BE2C (cell line): ENCODE data around the gene CBR1.

Source experiments
- DNase-seq: peaks from one replicate; pipeline ENCODE4 v3.0.0-alpha.2; 2020
- H3K27me3 ChIP-seq: fragments of 250-450 bp; sonication (Bioruptor Pico); 2 replicates; pipeline ENCODE4 v1.5.1; 2020; ENCODE audit warnings: mild to moderate bottlenecking
- H3K36me3 ChIP-seq: fragments of 250-450 bp; sonication (Bioruptor Pico); 2 replicates; pipeline ENCODE4 v1.5.1; 2020; ENCODE audit warnings: mild to moderate bottlenecking
- H3K4me1 ChIP-seq: fragments of 250-450 bp; sonication (Bioruptor Pico); 2 replicates; pipeline ENCODE4 v1.5.1; 2020
- H3K4me3 ChIP-seq: 2 replicates; pipeline ENCODE4 v1.5.1; 2011; ENCODE audit warnings: low read depth, low read length
- H3K9me3 ChIP-seq: fragments of 250-450 bp; sonication (Bioruptor Pico); 2 replicates; pipeline ENCODE4 v1.5.1; 2020
- TF ChIP-seq, protein P1 (sequence below): IDR thresholded peaks from 2 replicates; pipeline ENCODE4 v1.5.1; 2012; ENCODE audit warnings: mild to moderate bottlenecking, low read depth, low read length

Gene CBR1

DNA sequence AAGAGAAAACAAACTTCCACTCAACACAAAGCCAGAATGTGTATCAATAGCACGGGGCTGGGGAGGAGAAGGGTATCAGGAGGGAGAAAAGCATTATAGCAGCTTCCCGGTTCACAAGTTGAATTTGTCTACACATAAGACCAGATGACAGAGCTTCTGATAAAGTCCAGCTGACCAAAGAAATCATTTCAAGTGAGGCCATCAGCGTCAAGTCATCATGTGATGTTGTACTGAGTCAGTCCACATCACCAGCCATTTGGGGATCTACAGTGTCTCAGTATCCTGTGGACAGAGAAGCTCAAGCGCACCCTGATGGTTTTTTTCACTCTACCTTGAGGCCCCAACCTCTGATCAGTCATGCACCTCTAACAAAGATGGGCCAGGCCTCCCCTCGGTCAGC, 42.5 kb upstream of the CBR1 start:
- no peaks in the 10 kb centered on the region for H3K9me3 ChIP-seq
- DNase-seq, result no peak
- no peaks in the 10 kb centered on the region for H3K27me3 ChIP-seq
- TF ChIP-seq, protein P1, sequence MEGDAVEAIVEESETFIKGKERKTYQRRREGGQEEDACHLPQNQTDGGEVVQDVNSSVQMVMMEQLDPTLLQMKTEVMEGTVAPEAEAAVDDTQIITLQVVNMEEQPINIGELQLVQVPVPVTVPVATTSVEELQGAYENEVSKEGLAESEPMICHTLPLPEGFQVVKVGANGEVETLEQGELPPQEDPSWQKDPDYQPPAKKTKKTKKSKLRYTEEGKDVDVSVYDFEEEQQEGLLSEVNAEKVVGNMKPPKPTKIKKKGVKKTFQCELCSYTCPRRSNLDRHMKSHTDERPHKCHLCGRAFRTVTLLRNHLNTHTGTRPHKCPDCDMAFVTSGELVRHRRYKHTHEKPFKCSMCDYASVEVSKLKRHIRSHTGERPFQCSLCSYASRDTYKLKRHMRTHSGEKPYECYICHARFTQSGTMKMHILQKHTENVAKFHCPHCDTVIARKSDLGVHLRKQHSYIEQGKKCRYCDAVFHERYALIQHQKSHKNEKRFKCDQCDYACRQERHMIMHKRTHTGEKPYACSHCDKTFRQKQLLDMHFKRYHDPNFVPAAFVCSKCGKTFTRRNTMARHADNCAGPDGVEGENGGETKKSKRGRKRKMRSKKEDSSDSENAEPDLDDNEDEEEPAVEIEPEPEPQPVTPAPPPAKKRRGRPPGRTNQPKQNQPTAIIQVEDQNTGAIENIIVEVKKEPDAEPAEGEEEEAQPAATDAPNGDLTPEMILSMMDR, result no peak
- no peak overlapping the region for H3K4me3 ChIP-seq
- H3K4me1 ChIP-seq, result no peaks in the 10 kb centered on the region
- no peaks in the 10 kb centered on the region for H3K36me3 ChIP-seq

DNA sequence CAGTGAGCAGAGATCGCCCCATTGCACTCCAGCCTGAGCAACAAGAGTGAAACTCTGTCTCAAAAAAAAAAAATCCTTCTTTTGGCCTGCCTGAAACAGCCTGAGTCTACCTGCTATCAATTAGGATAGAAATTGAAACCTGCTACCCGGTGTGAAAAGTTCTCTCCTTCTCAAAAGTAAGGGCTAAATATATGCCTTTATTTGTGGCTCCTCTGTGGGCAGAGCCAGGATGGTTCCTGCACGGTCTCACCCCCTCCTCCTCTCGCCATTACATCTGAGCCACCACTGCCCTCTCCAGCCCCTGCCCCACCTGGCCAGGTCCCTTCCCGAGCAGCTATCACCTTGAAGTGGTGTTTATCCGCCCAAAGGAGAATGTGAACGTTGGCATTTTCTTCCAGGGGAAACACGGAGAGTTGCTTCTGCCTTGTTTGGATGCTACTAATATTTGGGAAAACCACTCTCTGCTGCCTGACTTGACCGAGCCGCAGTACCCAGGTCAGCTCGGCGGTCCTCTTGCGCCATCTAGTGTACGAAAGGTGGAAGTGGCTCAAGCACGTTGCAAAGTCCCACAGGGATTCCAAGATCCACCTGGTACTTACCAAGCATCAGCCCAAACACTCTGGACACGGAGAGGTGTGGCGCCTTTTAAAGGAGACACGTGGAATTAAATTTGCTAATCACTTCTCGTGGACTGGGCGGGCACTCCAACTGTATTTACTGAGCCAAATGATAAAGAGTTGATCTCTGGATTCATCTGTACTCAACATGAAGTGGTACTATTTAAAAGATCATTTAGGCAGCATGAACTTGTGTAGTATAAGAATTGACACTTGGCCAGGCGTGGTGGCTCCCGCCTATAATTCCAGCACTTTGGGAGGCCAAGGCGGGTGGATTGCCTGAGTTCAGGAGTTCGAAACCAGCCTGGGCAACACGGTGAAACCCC, 41.4 kb upstream of the CBR1 start:
- Histone ChIP-seq H3K36me3 (no peaks in the 10 kb centered on the region), H3K27me3 (no peaks in the 10 kb centered on the region), H3K4me3 (no peak overlapping the region), H3K9me3 (no peaks in the 10 kb centered on the region), H3K4me1 (no peaks in the 10 kb centered on the region)
- TF ChIP-seq, protein P1, result peak; percentile 97
- peak; percentile 63 for DNase-seq

DNA sequence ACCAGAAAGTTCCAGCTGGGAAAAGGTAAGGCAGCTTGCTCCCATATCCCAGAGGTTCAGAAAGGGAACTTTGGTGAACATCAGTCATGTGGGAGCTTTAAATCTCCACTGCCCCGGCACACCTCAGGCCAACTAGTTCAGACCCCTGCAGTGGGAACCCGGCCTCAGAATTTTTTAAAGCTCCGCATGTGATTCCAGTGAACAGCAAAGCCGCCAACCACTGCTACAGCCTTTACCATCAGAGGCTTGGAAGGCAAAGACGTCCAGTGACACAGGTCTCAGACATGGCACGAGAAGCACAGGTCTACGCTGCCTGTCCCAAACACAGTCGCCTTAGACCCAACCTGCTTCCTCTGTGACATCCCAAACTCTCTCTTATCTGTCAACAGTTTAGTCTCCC, 40.5 kb upstream of the CBR1 start:
- Histone ChIP-seq H3K4me1 (no peaks in the 10 kb centered on the region), H3K27me3 (no peaks in the 10 kb centered on the region), H3K36me3 (no peaks in the 10 kb centered on the region), H3K4me3 (no peak overlapping the region), H3K9me3 (no peaks in the 10 kb centered on the region)
- no peak for DNase-seq
- TF ChIP-seq, protein P1, result no peak

DNA sequence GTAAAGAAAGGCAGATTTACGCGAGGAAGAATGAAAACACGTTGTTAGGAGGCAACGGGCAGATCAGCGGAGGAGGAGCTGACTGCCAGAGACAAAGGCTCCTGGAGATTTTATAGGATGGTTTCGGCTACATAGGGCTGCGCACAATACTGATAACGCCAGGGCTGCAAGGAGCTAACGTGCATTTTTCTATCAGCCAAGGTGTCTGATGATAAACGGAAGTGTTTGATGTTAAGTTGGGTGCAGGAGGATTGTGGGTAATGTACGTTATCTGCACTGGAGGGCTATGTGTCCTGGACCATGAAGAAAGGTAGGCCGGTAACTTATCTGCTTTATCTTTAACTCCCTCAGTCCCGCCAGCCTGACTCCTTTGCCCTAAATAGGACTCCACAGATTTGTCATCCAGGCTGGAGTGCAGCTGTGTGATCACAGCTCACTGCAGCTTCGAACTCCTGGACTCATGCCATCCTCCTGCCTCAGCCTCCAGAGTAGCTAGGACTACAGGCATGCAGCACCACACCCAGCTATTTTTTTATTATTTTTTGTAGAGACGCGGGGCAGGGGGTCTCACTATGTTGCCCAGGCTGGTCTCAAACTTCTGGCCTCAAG, 39.1 kb upstream of the CBR1 start:
- no peak for DNase-seq
- H3K27me3 ChIP-seq, result no peaks in the 10 kb centered on the region
- H3K36me3 ChIP-seq, result no peaks in the 10 kb centered on the region
- H3K9me3 ChIP-seq, result no peaks in the 10 kb centered on the region
- peaks cover 5% of the 10 kb centered on the region for H3K4me1 ChIP-seq
- no peak overlapping the region for H3K4me3 ChIP-seq
- TF ChIP-seq, protein P1, result no peak

DNA sequence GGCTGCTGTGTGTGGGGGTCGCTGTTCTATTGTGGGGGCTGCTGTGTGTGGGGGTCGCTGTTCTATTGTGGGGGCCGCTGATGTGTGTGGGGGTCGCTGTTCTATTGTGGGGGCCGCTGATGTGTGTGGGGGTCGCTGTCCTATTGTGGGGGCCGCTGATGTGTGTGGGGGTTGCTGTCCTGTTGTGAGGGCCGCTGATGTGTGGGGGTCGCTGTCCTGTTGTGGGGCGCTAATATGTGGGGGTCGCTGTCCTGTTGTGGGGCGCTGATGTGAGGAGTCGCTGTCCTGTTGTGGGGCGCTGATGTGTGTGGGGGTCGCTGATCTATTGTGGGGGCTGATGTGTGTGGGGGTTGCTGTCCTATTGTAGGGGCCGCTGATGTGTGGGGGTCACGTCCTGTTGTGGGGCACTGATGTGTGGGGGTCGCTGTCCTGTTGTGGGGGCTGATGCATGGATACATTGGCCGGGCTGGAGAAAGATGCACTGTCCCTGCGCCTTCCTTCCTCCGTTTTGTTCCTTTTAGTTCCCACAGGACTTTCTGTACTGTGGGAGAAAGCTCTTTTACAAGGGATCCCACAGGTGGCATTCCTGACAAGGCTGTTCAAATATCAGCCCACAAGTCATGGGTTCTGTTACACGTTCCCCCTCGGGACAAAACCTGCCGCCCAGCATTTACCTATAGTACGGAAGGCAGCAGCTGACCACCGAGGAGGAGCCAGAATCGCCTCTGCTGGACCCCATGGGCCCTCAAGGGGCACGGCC, 37.0 kb upstream of the CBR1 start:
- Histone ChIP-seq H3K36me3 (peaks cover 9% of the 10 kb centered on the region), H3K4me1 (peaks cover 14% of the 10 kb centered on the region), H3K4me3 (no peak overlapping the region), H3K9me3 (no peaks in the 10 kb centered on the region), H3K27me3 (no peaks in the 10 kb centered on the region)
- no peak for DNase-seq
- TF ChIP-seq, protein P1, result no peak
